IPS DF 6.9 (cell line): ENCODE data around the gene AACS.
"Not testable (repeated sequence)": the region's sequence is repeated elsewhere in the genome, so short reads cannot be mapped to it uniquely, and the experiment has no call there.

Experiments used
- DNase-seq: peaks from one replicate; pipeline ENCODE4 v3.0.0-alpha.2; 2013; ENCODE audit warnings: low read depth, low spot score
- H3K27ac ChIP-seq: one replicate; pipeline ENCODE4 v1.5.1; 2013; ENCODE audit warnings: low read length, control low read depth
- H3K27me3 ChIP-seq: 2 replicates; pipeline ENCODE4 v1.6.1; 2013; ENCODE audit warnings: mild to moderate bottlenecking, low read length; ENCODE audit not compliant: control insufficient read depth, insufficient read depth
- H3K36me3 ChIP-seq: 2 replicates; pipeline ENCODE4 v1.6.1; 2013; ENCODE audit warnings: low read length; ENCODE audit not compliant: control insufficient read depth, insufficient read depth
- H3K4me1 ChIP-seq: 2 replicates; pipeline ENCODE4 v1.6.1; 2013; ENCODE audit warnings: low read length; ENCODE audit not compliant: control insufficient read depth, insufficient read depth
- H3K4me3 ChIP-seq: 2 replicates; pipeline ENCODE4 v1.5.1; 2013; ENCODE audit warnings: mild to moderate bottlenecking, low read length
- H3K9me3 ChIP-seq: 2 replicates; pipeline ENCODE4 v1.6.1; 2013; ENCODE audit warnings: low read length, inconsistent platforms; ENCODE audit not compliant: control insufficient read depth, insufficient read depth
- WGBS: extraction: QIAGEN DNeasy Blood & Tissue Kit; methylation state at CpG from one replicate; pipeline ENCODE4 v1.1.7; 2013; ENCODE audit warnings: mixed read lengths, missing lambda C conversion rate; ENCODE audit not compliant: insufficient read length, insufficient coverage; 5-methylcytosine and 5-hydroxymethylcytosine counted together

Gene AACS

GRCh38 chr12:125056306-125056705, 8.9 kb upstream of the AACS start:
- Histone ChIP-seq H3K36me3 (no peaks in the 10 kb centered on the region), H3K4me3 (no peak overlapping the region), H3K27ac (no peak overlapping the region), H3K9me3 (no peaks in the 10 kb centered on the region), H3K4me1 (no peaks in the 10 kb centered on the region), H3K27me3 (no peaks in the 10 kb centered on the region)
- no peak for DNase-seq
- WGBS = no CpG with 5 or more reads among the region's 14 CpGs

DNA sequence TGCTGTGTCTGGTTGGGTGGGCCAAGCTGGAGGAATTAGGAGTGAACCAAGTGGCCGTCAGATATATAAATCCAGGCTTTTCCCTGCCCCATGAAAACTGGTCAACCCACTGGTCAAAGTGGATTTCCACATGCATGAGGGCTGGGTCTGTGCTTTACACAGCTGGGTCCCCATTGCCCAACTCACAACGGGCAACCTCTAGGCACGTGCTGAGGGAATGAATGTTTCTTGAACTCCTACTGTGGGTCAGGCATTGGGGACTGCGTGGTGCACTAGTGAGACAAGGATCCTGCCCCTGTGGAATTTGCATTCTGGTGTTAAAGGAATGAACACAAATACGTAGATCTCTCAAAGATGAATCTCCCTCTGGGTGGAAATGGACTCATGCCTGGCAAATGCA, 7.5 kb upstream of the AACS start:
- Histone ChIP-seq H3K4me1 (no peaks in the 10 kb centered on the region), H3K36me3 (no peaks in the 10 kb centered on the region), H3K4me3 (no peak overlapping the region), H3K9me3 (no peaks in the 10 kb centered on the region), H3K27ac (no peak overlapping the region), H3K27me3 (no peaks in the 10 kb centered on the region)
- no CpG with 5 or more reads among the region's 5 CpGs for WGBS
- no peak for DNase-seq

GRCh38 chr12:125061229-125061628, 4.0 kb upstream of the AACS start:
- no peaks in the 10 kb centered on the region for H3K27me3 ChIP-seq
- peaks cover 7% of the 10 kb centered on the region for H3K4me1 ChIP-seq
- no CpG with 5 or more reads among the region's 3 CpGs for whole genome bisulfite sequencing
- no peak overlapping the region for H3K4me3 ChIP-seq
- H3K9me3 ChIP-seq = no peaks in the 10 kb centered on the region
- DNase-seq = no peak
- no peak overlapping the region for H3K27ac ChIP-seq
- H3K36me3 ChIP-seq = no peaks in the 10 kb centered on the region

- H3K9me3 ChIP-seq, H3K4me3 ChIP-seq, H3K4me1 ChIP-seq, H3K36me3 ChIP-seq, DNase-seq, H3K27ac ChIP-seq, H3K27me3 ChIP-seq: not testable (repeated sequence)
- no CpG with 5 or more reads among the region's 4 CpGs for WGBS
These were observed 1.7 kb upstream of the AACS start for GRCh38 chr12:125063522-125063921.

- WGBS = no CpG with 5 or more reads among the region's 5 CpGs
- H3K27ac ChIP-seq = no peak overlapping the region
- no peaks in the 10 kb centered on the region for H3K27me3 ChIP-seq
- no peak overlapping the region; the same call in 1 of the 2 replicates for H3K4me3 ChIP-seq
- H3K9me3 ChIP-seq = no peaks in the 10 kb centered on the region
- H3K36me3 ChIP-seq = peaks cover 4% of the 10 kb centered on the region
- no peak for DNase-seq
- peaks cover 10% of the 10 kb centered on the region for H3K4me1 ChIP-seq
These were observed 743 bp upstream of the AACS start for GRCh38 chr12:125064492-125064891.

GRCh38 chr12:125065919-125066570, 810 bp downstream of the AACS start:
- Histone ChIP-seq H3K4me3 (peak overlapping the region; percentile 93), H3K27ac (no peak overlapping the region), H3K36me3 (peaks cover 6% of the 10 kb centered on the region), H3K4me1 (peaks cover 10% of the 10 kb centered on the region), H3K27me3 (no peaks in the 10 kb centered on the region), H3K9me3 (no peaks in the 10 kb centered on the region)
- WGBS = no CpG with 5 or more reads among the region's 18 CpGs
- DNase-seq = no peak

GRCh38 chr12:125068391-125068790, 3.2 kb downstream of the AACS start:
- H3K4me1 ChIP-seq = peaks cover 9% of the 10 kb centered on the region
- H3K9me3 ChIP-seq = no peaks in the 10 kb centered on the region
- H3K4me3 ChIP-seq = no peak overlapping the region
- no peak overlapping the region for H3K27ac ChIP-seq
- peaks cover 8% of the 10 kb centered on the region for H3K36me3 ChIP-seq
- H3K27me3 ChIP-seq = no peaks in the 10 kb centered on the region
- WGBS = no CpG with 5 or more reads among the region's 6 CpGs
- no peak for DNase-seq

- WGBS = no CpG with 5 or more reads among the region's 8 CpGs
- H3K4me1 ChIP-seq = peaks cover 6% of the 10 kb centered on the region
- H3K36me3 ChIP-seq = peaks cover 8% of the 10 kb centered on the region
- H3K27me3 ChIP-seq = no peaks in the 10 kb centered on the region
- no peak overlapping the region for H3K27ac ChIP-seq
- H3K4me3 ChIP-seq = no peak overlapping the region
- DNase-seq = no peak
- no peaks in the 10 kb centered on the region for H3K9me3 ChIP-seq
These were observed 4.4 kb downstream of the AACS start for GRCh38 chr12:125069616-125070015.

- WGBS = no CpG with 5 or more reads among the region's 6 CpGs
These were observed 4.9 kb downstream of the AACS start for GRCh38 chr12:125070112-125070511.

DNA sequence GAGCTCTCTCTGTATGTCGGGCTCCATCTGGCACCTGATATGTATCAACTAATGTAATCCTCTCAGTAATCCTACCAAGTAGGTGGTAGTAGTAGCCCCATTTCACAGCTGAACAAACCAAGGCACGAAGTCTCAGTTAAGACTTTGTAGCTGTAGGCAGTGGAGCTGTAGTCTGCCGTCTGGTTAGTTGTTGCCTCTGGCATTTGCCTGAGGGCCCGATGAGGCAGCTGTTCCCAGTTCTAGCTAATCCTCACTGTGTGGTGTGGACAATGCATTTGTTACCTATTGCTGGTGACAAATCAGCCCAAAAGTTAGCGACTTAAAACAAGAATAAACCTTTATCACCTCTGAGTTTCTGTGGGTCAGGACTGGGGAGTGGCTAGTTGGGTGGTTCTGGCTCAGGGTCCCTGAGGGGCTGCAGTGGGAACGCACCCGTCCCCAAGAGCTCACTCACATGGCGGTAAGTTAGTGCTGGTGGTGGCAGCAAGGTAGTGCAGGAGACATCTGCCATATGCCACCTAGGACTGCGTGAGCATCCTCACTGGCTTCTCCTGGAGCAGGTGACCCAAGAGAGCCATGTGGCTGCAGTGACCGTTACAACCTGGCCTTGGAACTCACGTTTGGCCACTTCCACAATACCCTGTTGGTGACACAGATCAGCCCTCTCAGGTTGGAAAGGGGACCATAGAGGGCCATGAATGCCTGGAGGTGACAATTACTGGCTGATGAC, 5.6 kb downstream of the AACS start:
- no peak for DNase-seq
- Histone ChIP-seq H3K27me3 (no peaks in the 10 kb centered on the region), H3K27ac (no peak overlapping the region), H3K36me3 (peaks cover 8% of the 10 kb centered on the region), H3K9me3 (no peaks in the 10 kb centered on the region), H3K4me1 (peaks cover 6% of the 10 kb centered on the region), H3K4me3 (no peak overlapping the region)
- WGBS = no CpG with 5 or more reads among the region's 11 CpGs

More at GRCh38 chr12:125070112-125070511, 4.9 kb downstream of the AACS start:
- H3K27ac ChIP-seq = no peak overlapping the region
- H3K27me3 ChIP-seq = no peaks in the 10 kb centered on the region
- no peak overlapping the region for H3K4me3 ChIP-seq
- no peak for DNase-seq
- H3K36me3 ChIP-seq = peaks cover 8% of the 10 kb centered on the region
- H3K4me1 ChIP-seq = peaks cover 6% of the 10 kb centered on the region
- no peaks in the 10 kb centered on the region for H3K9me3 ChIP-seq

DNA sequence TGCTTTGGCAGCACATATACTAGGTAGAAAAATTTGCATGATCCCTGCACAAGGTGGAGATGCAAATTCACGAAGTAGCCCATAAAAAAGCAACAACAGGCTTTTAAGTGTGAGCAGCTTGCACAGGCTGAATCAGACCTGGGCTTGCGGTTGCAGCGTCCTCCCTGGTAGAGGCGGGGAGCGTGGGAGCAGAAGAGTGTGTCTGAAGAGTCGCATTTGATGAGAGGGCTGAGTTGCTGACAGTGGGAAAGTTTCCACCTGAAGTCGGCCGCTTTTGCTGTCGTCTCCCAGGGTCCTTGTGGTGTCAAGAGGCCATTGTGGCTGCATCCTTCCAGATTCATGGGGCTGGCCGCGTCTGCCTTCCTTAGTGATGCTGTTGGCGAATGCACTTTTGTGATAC, 6.2 kb downstream of the AACS start:
- WGBS = no CpG with 5 or more reads among the region's 12 CpGs
- Histone ChIP-seq H3K27ac (no peak overlapping the region), H3K4me1 (peaks cover 3% of the 10 kb centered on the region; the same call in 1 of the 2 replicates), H3K36me3 (peaks cover 14% of the 10 kb centered on the region), H3K4me3 (no peak overlapping the region), H3K27me3 (no peaks in the 10 kb centered on the region), H3K9me3 (no peaks in the 10 kb centered on the region)
- no peak for DNase-seq
